Endothelial cell of umbilical vein (primary cell): ENCODE data around the gene UVRAG. TPM values are rescaled to one million over a fixed set of nuclear protein-coding genes. Genes with fewer than 3 reads are reported as not detected.

ENCODE experiments used
- BruUV-seq: library from RNA; stranded (reverse); fragments of 400-500 nt; replicated peaks from 2 replicates; lab custom pipeline; 2021; lab: Mats Ljungman, UMichigan
- CTCF ChIA-PET: fragments of 300-600, 350-600 bp; sonication (Branson Sonifier 250); formaldehyde crosslinking; loops from one replicate; lab custom pipeline; 2021; ENCODE audit warnings: antibody characterized with exemption, inconsistent platforms; lab: Charles Lee
- POLR2A ChIA-PET: fragments of 300-600, 350-600 bp; sonication (Branson Sonifier 250); formaldehyde crosslinking; loops from one replicate; lab custom pipeline; 2021; ENCODE audit warnings: antibody characterized with exemption, inconsistent platforms; lab: Charles Lee
- DNase-seq: peaks from one replicate; pipeline ENCODE4 v3.0.0-alpha.2; 2011; ENCODE audit warnings: low read depth, low spot score
- FAIRE-seq: peaks from 2 replicates; lab custom pipeline; 2011; peaks lifted over from hg19 to GRCh38; lab: Jason Lieb, UNC
- H2AFZ ChIP-seq: 2 replicates; pipeline ENCODE4 v1.6.0; 2012; ENCODE audit warnings: low read depth, low read length, control low read depth, inconsistent platforms
- H3K27ac ChIP-seq: 2 replicates; pipeline ENCODE4 v1.5.1; 2011; ENCODE audit warnings: low read depth, mild to moderate bottlenecking, control low read depth, low read length, moderate library complexity; ENCODE audit not compliant: insufficient read depth
- H3K27me3 ChIP-seq, 2 experiments: 2 replicates each; pipeline versions ENCODE4 v1.6.0 to v1.6.1; 2011; ENCODE audit warnings: low read length in 2 of 2, mixed read lengths in 1 of 2; ENCODE audit not compliant: control insufficient read depth in 2 of 2, insufficient read depth in 2 of 2
- H3K36me3 ChIP-seq, 2 experiments: 2 replicates in 1 of 2; 3 replicates in 1 of 2; pipeline ENCODE4 v1.5.1; 2011; ENCODE audit warnings: low read length in 2 of 2, mild to moderate bottlenecking in 1 of 2, moderate library complexity in 1 of 2; ENCODE audit not compliant: control insufficient read depth in 2 of 2, insufficient read depth in 2 of 2; ENCODE audit errors: extremely low read depth in 1 of 2
- H3K4me1 ChIP-seq: 3 replicates; pipeline ENCODE4 v1.5.1; 2011; ENCODE audit warnings: mild to moderate bottlenecking, low read length; ENCODE audit not compliant: control insufficient read depth, insufficient read depth; ENCODE audit errors: extremely low read depth
- H3K4me2 ChIP-seq: 2 replicates; pipeline ENCODE4 v1.6.1; 2011; ENCODE audit warnings: low read length, control low read depth, mixed read lengths; ENCODE audit not compliant: insufficient read depth
- H3K4me3 ChIP-seq, 3 experiments: fragments of 200-600 bp in 1 of 3; sonication (generic), shearing (Covaris generic) in 1 of 3; replicated peaks in 1 of 3; 2 replicates each; pipeline ENCODE4 v1.5.1; 2011 to 2016; ENCODE audit warnings: control low read depth in 3 of 3, low read length in 3 of 3, mild to moderate bottlenecking in 2 of 3, inconsistent platforms in 1 of 3, low read depth in 1 of 3, moderate library complexity in 1 of 3; ENCODE audit not compliant: insufficient read depth in 1 of 3
- H3K79me2 ChIP-seq: 2 replicates; pipeline ENCODE4 v1.6.0; 2012; ENCODE audit warnings: low read length, inconsistent platforms; ENCODE audit not compliant: control insufficient read depth, insufficient read depth
- H3K9ac ChIP-seq: replicated peaks from 2 replicates; pipeline ENCODE3; 2011; ENCODE audit warnings: low read length, control low read depth; ENCODE audit not compliant: insufficient read depth; ENCODE audit errors: extremely low read depth
- H3K9me1 ChIP-seq: replicated peaks from 3 replicates; pipeline ENCODE4 v1.6.0; 2011; ENCODE audit warnings: mild to moderate bottlenecking, low read length; ENCODE audit not compliant: control insufficient read depth, insufficient read depth; ENCODE audit errors: extremely low read depth
- H3K9me3 ChIP-seq: replicated peaks from 2 replicates; pipeline ENCODE4 v1.5.1; 2012; ENCODE audit warnings: low read length, inconsistent platforms; ENCODE audit not compliant: control insufficient read depth, insufficient read depth
- H4K20me1 ChIP-seq: replicated peaks from 2 replicates; pipeline ENCODE3; 2011; ENCODE audit warnings: mild to moderate bottlenecking, low read length; ENCODE audit not compliant: control insufficient read depth, insufficient read depth; ENCODE audit errors: extremely low read depth
- EZH2 ChIP-seq: IDR thresholded peaks from 2 replicates; pipeline ENCODE4 v1.6.1; 2012; ENCODE audit warnings: borderline replicate concordance, low read depth, mild to moderate bottlenecking, moderate library complexity, low read length, inconsistent platforms; ENCODE audit not compliant: severe bottlenecking
- FOS ChIP-seq: IDR thresholded peaks from 2 replicates; pipeline ENCODE4 v1.6.1; 2011; ENCODE audit warnings: mild to moderate bottlenecking, low read length, moderate library complexity, borderline replicate concordance; ENCODE audit not compliant: insufficient read depth
- GATA2 ChIP-seq: IDR thresholded peaks from 2 replicates; pipeline ENCODE4 v1.7.0; 2011; ENCODE audit warnings: low read depth, mild to moderate bottlenecking, moderate library complexity, mixed read lengths, low read length; ENCODE audit not compliant: insufficient read length, insufficient read depth
- MYC ChIP-seq: IDR thresholded peaks from one replicate; pipeline ENCODE4 v1.6.1; 2011; ENCODE audit warnings: mild to moderate bottlenecking, low read depth, low read length
- POLR2A ChIP-seq: IDR thresholded peaks from 2 replicates; pipeline ENCODE4 v1.6.1; 2012; ENCODE audit warnings: low read depth, mild to moderate bottlenecking, control low read depth, low read length
- POLR2AphosphoS5 ChIP-seq: IDR thresholded peaks from 2 replicates; pipeline ENCODE4 v1.6.1; 2012; ENCODE audit warnings: low read depth, mild to moderate bottlenecking, control low read depth, low read length, moderate library complexity; ENCODE audit not compliant: insufficient read depth
- dilution Hi-C: fragments of 300-500 bp; cut with MboI; formaldehyde crosslinking; loops from one replicate; pipeline ENCODE4 v1.15.0; 2019; ENCODE audit warnings: low sequenced_read_pairs; ENCODE audit not compliant: extremely low pct_ligation_motif_present
- intact Hi-C: fragments of 100-400 bp; cut with micrococcal nuclease; formaldehyde crosslinking; loops from one replicate; pipeline ENCODE4 v1.10.0; 2022
- polyA plus RNA-seq, 4 experiments: library from polyadenylated mRNA; depleted of rRNA in 3 of 4; stranded (reverse) in 3 of 4; unstranded in 1 of 4; fragments of >200 nt; gene quantifications; 2 replicates each; pipeline versions ENCODE4 v1.2.1 to v1.2.3, GENCODE V29; 2011 to 2012; ENCODE audit warnings: missing spikeins in 1 of 4
- total RNA-seq: library from RNA; stranded (reverse); gene quantifications from 2 replicates; pipeline ENCODE4 v1.2.3, GENCODE V29; 2021
- TF ChIP-seq, protein P1 (sequence below), 2 donors: IDR thresholded peaks; 1 replicate in 1 of 2; 2 replicates in 1 of 2; pipeline ENCODE4 v1.5.1; 2011; ENCODE audit warnings: low read length in 2 of 2, mild to moderate bottlenecking in 2 of 2, moderate library complexity in 2 of 2, control low read depth in 1 of 2, inconsistent platforms in 1 of 2, low read depth in 1 of 2; ENCODE audit not compliant: insufficient read depth in 1 of 2; ENCODE audit errors: extremely low read depth in 1 of 2
- TF ChIP-seq, protein P2 (sequence below): IDR thresholded peaks from 2 replicates; pipeline ENCODE4 v1.6.1; 2011; ENCODE audit not compliant: insufficient read depth, insufficient read length

Gene UVRAG
- total and polyA plus RNA-seq, 2 donors (not counting 3 experiments of a cell fraction or from before 2014, with no cell fraction given) = 21.2 to 65.6 TPM

DNA sequence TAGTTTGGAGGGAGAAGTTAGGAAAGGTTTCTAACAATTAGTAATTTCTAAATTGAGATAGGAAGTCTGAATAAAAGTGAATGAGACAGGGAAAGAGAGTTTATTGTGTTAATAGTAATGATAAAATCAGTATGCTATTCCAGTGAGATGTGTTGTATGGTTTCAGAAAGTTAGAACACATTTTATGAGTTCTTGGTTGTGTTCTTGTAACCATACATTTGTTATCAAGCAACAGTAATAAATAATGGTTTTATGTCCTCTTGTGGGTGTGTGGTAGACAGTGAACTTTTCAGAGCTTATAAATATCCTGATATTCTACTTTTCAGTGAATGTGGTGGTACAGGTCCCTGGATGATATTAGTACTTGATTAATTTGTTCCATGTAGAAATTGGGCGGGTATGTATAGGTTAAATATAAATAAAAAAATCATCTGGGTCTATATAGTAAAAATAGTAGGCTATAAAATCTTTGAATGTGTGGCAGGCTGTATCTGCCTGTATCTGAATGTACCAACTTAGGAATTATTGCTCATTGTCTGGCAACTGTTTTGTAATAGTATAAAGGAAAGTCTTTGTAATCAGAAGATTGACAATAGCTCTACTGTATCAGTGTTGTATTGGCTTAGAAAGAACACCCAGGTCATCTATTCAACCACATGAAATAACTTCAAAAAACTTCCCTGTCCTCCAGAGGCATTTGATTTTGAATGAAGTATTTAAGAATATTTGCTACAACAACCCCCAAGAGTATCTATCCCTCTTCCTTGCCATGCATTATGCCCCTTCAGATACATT lies 54.8 kb downstream of the UVRAG start:
- H3K27ac ChIP-seq = no peak overlapping the region

DNA sequence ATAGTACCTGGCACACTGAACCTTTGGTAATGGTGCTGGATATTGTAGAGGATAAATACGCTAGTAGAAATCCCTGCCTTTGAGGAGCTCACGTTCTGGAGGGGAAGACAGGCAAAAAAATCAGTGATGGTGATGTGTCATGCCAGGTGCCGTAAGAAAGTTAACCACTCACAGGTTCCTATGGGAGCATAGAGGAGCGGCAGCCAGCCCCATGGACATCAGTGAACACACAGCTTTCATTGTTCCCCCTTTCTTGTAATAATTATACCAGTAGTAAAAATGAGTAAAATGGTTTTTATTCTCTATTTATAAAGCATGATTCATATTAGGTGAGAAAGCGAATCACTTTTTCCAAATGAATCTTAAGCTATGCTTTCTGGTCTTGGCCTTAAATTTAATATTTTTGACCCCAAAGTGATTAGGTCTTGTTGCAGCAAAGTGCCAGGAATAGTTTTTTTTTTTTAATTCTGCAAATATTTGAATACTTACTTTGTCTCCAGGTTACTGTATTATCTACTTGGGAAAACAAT lies 57.9 kb downstream of the UVRAG start:
- no peak for DNase-seq
- Histone ChIP-seq H3K27me3 (no peaks in the 10 kb centered on the region), H3K4me2 (no peak overlapping the region), H3K27ac (no peak overlapping the region), H3K9me1 (no peaks in the 10 kb centered on the region), H3K4me1 (peaks cover 19% of the 10 kb centered on the region), H3K9ac (no peak overlapping the region), H3K9me3 (no peaks in the 10 kb centered on the region), H2AFZ (no peak overlapping the region), H3K4me3 (no peak overlapping the region), H3K79me2 (peaks cover 59% of the 10 kb centered on the region), H4K20me1 (peaks cover 4% of the 10 kb centered on the region), H3K36me3 (no peaks in the 10 kb centered on the region)
- BruUV-seq = no TSS peak
- FAIRE-seq = no peak
- TF ChIP-seq POLR2A (no peak), MYC (no peak), FOS (no peak), POLR2AphosphoS5 (no peak), EZH2 (no peak)
- TF ChIP-seq, protein P1, sequence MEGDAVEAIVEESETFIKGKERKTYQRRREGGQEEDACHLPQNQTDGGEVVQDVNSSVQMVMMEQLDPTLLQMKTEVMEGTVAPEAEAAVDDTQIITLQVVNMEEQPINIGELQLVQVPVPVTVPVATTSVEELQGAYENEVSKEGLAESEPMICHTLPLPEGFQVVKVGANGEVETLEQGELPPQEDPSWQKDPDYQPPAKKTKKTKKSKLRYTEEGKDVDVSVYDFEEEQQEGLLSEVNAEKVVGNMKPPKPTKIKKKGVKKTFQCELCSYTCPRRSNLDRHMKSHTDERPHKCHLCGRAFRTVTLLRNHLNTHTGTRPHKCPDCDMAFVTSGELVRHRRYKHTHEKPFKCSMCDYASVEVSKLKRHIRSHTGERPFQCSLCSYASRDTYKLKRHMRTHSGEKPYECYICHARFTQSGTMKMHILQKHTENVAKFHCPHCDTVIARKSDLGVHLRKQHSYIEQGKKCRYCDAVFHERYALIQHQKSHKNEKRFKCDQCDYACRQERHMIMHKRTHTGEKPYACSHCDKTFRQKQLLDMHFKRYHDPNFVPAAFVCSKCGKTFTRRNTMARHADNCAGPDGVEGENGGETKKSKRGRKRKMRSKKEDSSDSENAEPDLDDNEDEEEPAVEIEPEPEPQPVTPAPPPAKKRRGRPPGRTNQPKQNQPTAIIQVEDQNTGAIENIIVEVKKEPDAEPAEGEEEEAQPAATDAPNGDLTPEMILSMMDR (IDR thresholded peaks at IDR 0.05; ENCODE audit: extremely low read depth in 1 of 2, insufficient read depth in 1 of 2, low read depth in 1 of 2, low read length in 2 of 2) = no peak
- ChIA-PET POLR2A (no interaction called here), CTCF (interaction anchor here (0.8 to 11.8 kb wide), 4 partner anchors 18 to 279 kb away, joined by 3 to 266 read pairs (median 8); no protein-coding TSS in a partner anchor)
- intact Hi-C loops = no loop called here
- dilution Hi-C loops = no loop called here

More for the DNA sequence above, 54.8 kb downstream of the UVRAG start:
- H3K9ac ChIP-seq = no peak overlapping the region
- H4K20me1 ChIP-seq = no peaks in the 10 kb centered on the region
- H3K79me2 ChIP-seq = peaks cover 48% of the 10 kb centered on the region
- DNase-seq (peak; percentile 14), FAIRE-seq (no peak)
- no peaks in the 10 kb centered on the region for H3K9me3 ChIP-seq
- BruUV-seq = no TSS peak
- no peak overlapping the region for H2AFZ ChIP-seq
- no peaks in the 10 kb centered on the region for H3K36me3 ChIP-seq
- no peaks in the 10 kb centered on the region for H3K9me1 ChIP-seq
- intact Hi-C loops (loop anchor here (1.0 kb wide), 1 partner anchor 43 kb away; no protein-coding TSS in a partner anchor), dilution Hi-C loops (no loop called here)
- H3K4me1 ChIP-seq = peaks cover 20% of the 10 kb centered on the region
- CTCF ChIA-PET = interaction anchor here (0.8 to 11.8 kb wide), 11 partner anchors 22 to 282 kb away, joined by 3 to 266 read pairs (median 5); no protein-coding TSS in a partner anchor
- H3K4me3 ChIP-seq = no peak overlapping the region
- H3K4me2 ChIP-seq = no peak overlapping the region
- POLR2A ChIA-PET = no interaction called here
- H3K27me3 ChIP-seq = no peaks in the 10 kb centered on the region
- TF ChIP-seq POLR2AphosphoS5 = no peak
- no peak for TF ChIP-seq EZH2
- TF ChIP-seq, protein P2, sequence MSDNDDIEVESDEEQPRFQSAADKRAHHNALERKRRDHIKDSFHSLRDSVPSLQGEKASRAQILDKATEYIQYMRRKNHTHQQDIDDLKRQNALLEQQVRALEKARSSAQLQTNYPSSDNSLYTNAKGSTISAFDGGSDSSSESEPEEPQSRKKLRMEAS = no peak
- no peak for TF ChIP-seq POLR2A
- TF ChIP-seq GATA2 = no peak
- no peak for TF ChIP-seq FOS
